ENCODE results near the gene ENPP7.

ENPP7 gene

GRCh38 chr17:79730769-79731483 lies at the start of gene ENPP7:
ENPP7 (plus strand) TSS chr17:79730943; CDS start chr17:79731140, 197 bp downstream.
- in situ Hi-C loops (cut with MboI; ENCODE audit: low sequenced_read_pairs): no loop called here

GRCh38 chr17:79681101-79681621 lies 49.6 kb upstream of the ENPP7 start:
- in situ Hi-C loops (cut with MboI; ENCODE audit: low sequenced_read_pairs): no loop called here

GRCh38 chr17:79681628-79682261 lies 49.0 kb upstream of the ENPP7 start:
- in situ Hi-C loops (cut with MboI; ENCODE audit: low sequenced_read_pairs): no loop called here

- in situ Hi-C loops (cut with MboI; ENCODE audit: low sequenced_read_pairs): no loop called here
Measured at GRCh38 chr17:79683365-79683764, 47.4 kb upstream of the ENPP7 start.

GRCh38 chr17:79684132-79684985 lies 46.4 kb upstream of the ENPP7 start:
- in situ Hi-C loops (cut with MboI; ENCODE audit: low sequenced_read_pairs): no loop called here

GRCh38 chr17:79685121-79685520 lies 45.6 kb upstream of the ENPP7 start:
- in situ Hi-C loops (cut with MboI; ENCODE audit: low sequenced_read_pairs): no loop called here

- in situ Hi-C loops (cut with MboI; ENCODE audit: low sequenced_read_pairs): no loop called here
Measured at GRCh38 chr17:79686476-79686875, 44.3 kb upstream of the ENPP7 start.

- in situ Hi-C loops (cut with MboI; ENCODE audit: low sequenced_read_pairs): no loop called here
Measured at GRCh38 chr17:79690466-79690865, 40.3 kb upstream of the ENPP7 start.

- in situ Hi-C loops (cut with MboI; ENCODE audit: low sequenced_read_pairs): no loop called here
Measured at GRCh38 chr17:79690988-79691836, 39.5 kb upstream of the ENPP7 start.

GRCh38 chr17:79691931-79692330 lies 38.8 kb upstream of the ENPP7 start:
- in situ Hi-C loops (cut with MboI; ENCODE audit: low sequenced_read_pairs): no loop called here

- in situ Hi-C loops (cut with MboI; ENCODE audit: low sequenced_read_pairs): no loop called here
Measured at GRCh38 chr17:79693419-79693818, 37.3 kb upstream of the ENPP7 start.

- in situ Hi-C loops (cut with MboI; ENCODE audit: low sequenced_read_pairs): no loop called here
Measured at GRCh38 chr17:79695293-79695790, 35.4 kb upstream of the ENPP7 start.

- in situ Hi-C loops (cut with MboI; ENCODE audit: low sequenced_read_pairs): no loop called here
Measured at GRCh38 chr17:79695797-79696609, 34.7 kb upstream of the ENPP7 start.

- in situ Hi-C loops (cut with MboI; ENCODE audit: low sequenced_read_pairs): no loop called here
Measured at GRCh38 chr17:79696610-79696982, 34.1 kb upstream of the ENPP7 start.

GRCh38 chr17:79698146-79698846 lies 32.4 kb upstream of the ENPP7 start:
- in situ Hi-C loops (cut with MboI; ENCODE audit: low sequenced_read_pairs): no loop called here

GRCh38 chr17:79699386-79700036 lies 31.2 kb upstream of the ENPP7 start:
- in situ Hi-C loops (cut with MboI; ENCODE audit: low sequenced_read_pairs): no loop called here

- in situ Hi-C loops (cut with MboI; ENCODE audit: low sequenced_read_pairs): no loop called here
Measured at GRCh38 chr17:79700592-79700991, 30.2 kb upstream of the ENPP7 start.

GRCh38 chr17:79702034-79702433 lies 28.7 kb upstream of the ENPP7 start:
- in situ Hi-C loops (cut with MboI; ENCODE audit: low sequenced_read_pairs): no loop called here
